Tibial artery (tissue), 4 donors: Measurements from ENCODE around the gene KATNBL1.
"Not testable (repeated sequence)": the region's sequence is repeated elsewhere in the genome, so short reads cannot be mapped to it uniquely, and the experiment has no call there.

Source experiments
- DNase-seq, 2 donors: peaks; one replicate each; pipeline ENCODE4 v3.0.0-alpha.2; 2019
- H3K27ac ChIP-seq, 2 donors: fragments of 200-600 bp; sonication (generic) in 1 of 2; 1 replicate in 1 of 2; 2 replicates in 1 of 2; pipeline ENCODE4 v1.5.1; 2018 to 2019; ENCODE audit warnings: mild to moderate bottlenecking in 1 of 2
- H3K27me3 ChIP-seq, 2 donors: fragments of 200-600 bp; sonication (generic) in 1 of 2; one replicate each; pipeline versions ENCODE4 v1.5.1 to v1.6.0; 2016 to 2019
- H3K36me3 ChIP-seq, 3 donors: fragments of 200-600 bp; sonication (generic) in 2 of 3; one replicate each; pipeline ENCODE4 v1.5.1; 2016 to 2019; ENCODE audit warnings: mild to moderate bottlenecking in 2 of 3
- H3K4me1 ChIP-seq, 4 donors: fragments of 200-600 bp; sonication (generic) in 2 of 4; 1 replicate in 3 of 4; 2 replicates in 1 of 4; pipeline ENCODE4 v1.5.1; 2016 to 2019
- H3K4me3 ChIP-seq, 2 donors: fragments of 200-600 bp; sonication (generic) in 1 of 2; 1 replicate in 1 of 2; 2 replicates in 1 of 2; pipeline ENCODE4 v1.5.1; 2018 to 2019; ENCODE audit warnings: mild to moderate bottlenecking in 2 of 2
- H3K9me3 ChIP-seq, 3 donors: fragments of 200-600 bp; sonication (generic) in 1 of 3; one replicate each; pipeline ENCODE4 v1.5.1; 2016 to 2019
- intact Hi-C: fragments of 100-400 bp; cut with DNase I; formaldehyde crosslinking; loops from one replicate; pipeline ENCODE4 v1.15.0; 2023; ENCODE audit warnings: low total_unique reads
- TF ChIP-seq, protein P1 (sequence below), 2 experiments: fragments of 200-600 bp in 1 of 2; fragments of 450-650 bp in 1 of 2; IDR thresholded peaks; one replicate each; pipeline ENCODE4 v1.5.1; 2017 to 2019; ENCODE audit warnings: antibody characterized with exemption in 2 of 2, mild to moderate bottlenecking in 1 of 2, moderate library complexity in 1 of 2

Gene KATNBL1

DNA sequence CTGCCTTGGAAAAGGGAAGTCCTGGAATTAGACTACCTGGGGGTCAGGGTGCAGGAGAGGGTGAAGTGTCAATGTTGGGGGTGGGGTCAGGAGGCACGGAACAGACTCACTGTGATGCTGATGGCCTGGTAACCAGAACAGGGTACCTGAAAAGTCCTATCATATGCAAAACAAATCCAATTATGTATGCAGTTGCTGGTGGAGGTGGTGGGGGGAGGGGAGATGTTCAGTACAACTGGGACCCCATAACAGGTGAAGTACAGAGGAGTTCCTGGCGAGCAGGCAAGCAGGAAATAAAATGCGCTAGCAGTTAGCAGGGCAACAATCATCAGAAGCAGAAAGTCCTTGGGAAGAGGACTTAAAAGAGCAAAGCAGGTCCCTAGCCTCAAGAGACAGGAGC is 4.2 kb upstream of the KATNBL1 start:
- Histone ChIP-seq H3K4me1 (peaks cover 0 to under 1% (median 0%) of the 10 kb centered on the region in 4 donors), H3K4me3 (no peak overlapping the region), H3K27me3 (no peaks in the 10 kb centered on the region), H3K9me3 (no peaks in the 10 kb centered on the region), H3K36me3 (no peaks in the 10 kb centered on the region), H3K27ac (no peak overlapping the region)
- TF ChIP-seq, protein P1, sequence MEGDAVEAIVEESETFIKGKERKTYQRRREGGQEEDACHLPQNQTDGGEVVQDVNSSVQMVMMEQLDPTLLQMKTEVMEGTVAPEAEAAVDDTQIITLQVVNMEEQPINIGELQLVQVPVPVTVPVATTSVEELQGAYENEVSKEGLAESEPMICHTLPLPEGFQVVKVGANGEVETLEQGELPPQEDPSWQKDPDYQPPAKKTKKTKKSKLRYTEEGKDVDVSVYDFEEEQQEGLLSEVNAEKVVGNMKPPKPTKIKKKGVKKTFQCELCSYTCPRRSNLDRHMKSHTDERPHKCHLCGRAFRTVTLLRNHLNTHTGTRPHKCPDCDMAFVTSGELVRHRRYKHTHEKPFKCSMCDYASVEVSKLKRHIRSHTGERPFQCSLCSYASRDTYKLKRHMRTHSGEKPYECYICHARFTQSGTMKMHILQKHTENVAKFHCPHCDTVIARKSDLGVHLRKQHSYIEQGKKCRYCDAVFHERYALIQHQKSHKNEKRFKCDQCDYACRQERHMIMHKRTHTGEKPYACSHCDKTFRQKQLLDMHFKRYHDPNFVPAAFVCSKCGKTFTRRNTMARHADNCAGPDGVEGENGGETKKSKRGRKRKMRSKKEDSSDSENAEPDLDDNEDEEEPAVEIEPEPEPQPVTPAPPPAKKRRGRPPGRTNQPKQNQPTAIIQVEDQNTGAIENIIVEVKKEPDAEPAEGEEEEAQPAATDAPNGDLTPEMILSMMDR (IDR thresholded peaks at IDR 0.05): no peak
- intact Hi-C loops: loop anchor here (5.0 kb wide), 1 partner anchor 152 kb away; no protein-coding TSS in a partner anchor
- no peak for DNase-seq

DNA sequence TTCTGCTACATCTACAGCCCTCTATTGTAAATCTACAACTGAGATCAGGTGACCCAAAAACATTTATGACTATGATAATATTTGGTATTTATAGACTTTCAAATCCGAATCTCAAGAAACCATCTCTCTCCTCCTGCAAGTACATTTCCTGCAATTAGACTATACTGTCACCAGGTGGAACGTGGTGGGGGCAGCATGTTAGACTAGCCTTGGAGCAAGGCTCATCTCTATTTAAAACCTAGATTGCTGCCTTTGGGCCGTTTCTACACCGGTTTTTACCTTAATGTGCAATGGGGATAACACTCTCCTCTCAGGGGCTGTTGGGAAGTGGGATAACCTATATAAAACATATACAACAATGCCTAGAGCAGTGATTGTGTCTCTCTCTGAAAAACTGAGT is 3.8 kb upstream of the KATNBL1 start:
- no peak overlapping the region for H3K27ac ChIP-seq
- intact Hi-C loops: loop anchor here (5.0 kb wide), 1 partner anchor 151 kb away; no protein-coding TSS in a partner anchor
- no peak overlapping the region for H3K4me3 ChIP-seq

DNA sequence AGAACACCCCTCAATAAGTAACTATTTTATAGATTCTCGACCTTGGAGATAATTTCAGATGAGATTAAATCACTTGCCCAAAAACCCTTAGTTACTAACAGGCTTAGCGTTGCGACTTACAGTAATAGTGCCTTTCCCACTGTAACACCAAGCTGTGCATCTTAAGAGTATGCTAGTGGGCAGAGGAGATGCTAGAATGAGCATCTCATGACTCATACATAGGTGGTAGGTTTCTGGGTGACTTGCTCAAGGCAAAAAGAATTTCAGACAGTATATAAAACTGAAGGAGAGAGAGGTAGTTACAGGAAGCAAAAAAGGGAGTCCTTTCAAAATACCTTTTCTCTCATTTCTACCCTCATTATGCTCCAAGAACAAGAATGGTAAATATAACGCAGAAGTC is 3.9 kb downstream of the KATNBL1 start:
- H3K27ac ChIP-seq: no peak overlapping the region
- H3K4me1 ChIP-seq: peaks cover 0 to 16% (median 8%) of the 10 kb centered on the region in 4 donors
- DNase-seq: no peak
- no peak overlapping the region for H3K4me3 ChIP-seq
- no peaks in the 10 kb centered on the region for H3K36me3 ChIP-seq
- TF ChIP-seq, protein P1 (IDR thresholded peaks at IDR 0.05): no peak
- intact Hi-C loops: no loop called here
- H3K9me3 ChIP-seq: no peaks in the 10 kb centered on the region
- no peaks in the 10 kb centered on the region for H3K27me3 ChIP-seq

More for the DNA sequence above, 3.8 kb upstream of the KATNBL1 start:
- no peaks in the 10 kb centered on the region for H3K27me3 ChIP-seq
- peaks cover 0 to 5% (median 2%) of the 10 kb centered on the region in 4 donors for H3K4me1 ChIP-seq
- H3K9me3 ChIP-seq: no peaks in the 10 kb centered on the region
- no peak for DNase-seq
- TF ChIP-seq, protein P1 (IDR thresholded peaks at IDR 0.05): no peak
- no peaks in the 10 kb centered on the region for H3K36me3 ChIP-seq

DNA sequence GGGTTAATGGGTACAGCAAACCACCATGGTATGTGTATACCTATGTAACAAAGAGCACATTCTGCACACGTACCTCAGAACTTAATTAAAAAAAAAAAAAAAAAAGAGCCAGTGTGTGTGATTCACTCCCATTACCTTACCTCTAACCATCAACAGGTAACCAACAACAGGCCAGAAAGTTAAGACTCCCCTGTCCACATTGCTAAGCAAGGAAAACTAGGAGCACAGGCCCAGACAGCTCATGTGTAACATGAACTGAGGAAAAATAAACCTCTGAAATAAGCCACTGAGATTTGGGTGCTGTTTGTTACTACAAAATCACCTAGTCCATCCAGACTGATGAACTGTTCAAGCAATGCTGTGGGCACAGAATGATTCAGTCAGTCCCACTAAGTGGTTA is 6.0 kb downstream of the KATNBL1 start:
- intact Hi-C loops: no loop called here
- Histone ChIP-seq H3K27me3 (no peaks in the 10 kb centered on the region), H3K9me3 (no peaks in the 10 kb centered on the region), H3K4me3 (no peak overlapping the region), H3K36me3 (peaks cover 0 to 6% (median 4%) of the 10 kb centered on the region in 3 donors), H3K27ac (no peak overlapping the region), H3K4me1 (peaks cover 0 to 14% (median 8%) of the 10 kb centered on the region in 4 donors)
- TF ChIP-seq, protein P1 (IDR thresholded peaks at IDR 0.05): no peak
- DNase-seq: no peak

DNA sequence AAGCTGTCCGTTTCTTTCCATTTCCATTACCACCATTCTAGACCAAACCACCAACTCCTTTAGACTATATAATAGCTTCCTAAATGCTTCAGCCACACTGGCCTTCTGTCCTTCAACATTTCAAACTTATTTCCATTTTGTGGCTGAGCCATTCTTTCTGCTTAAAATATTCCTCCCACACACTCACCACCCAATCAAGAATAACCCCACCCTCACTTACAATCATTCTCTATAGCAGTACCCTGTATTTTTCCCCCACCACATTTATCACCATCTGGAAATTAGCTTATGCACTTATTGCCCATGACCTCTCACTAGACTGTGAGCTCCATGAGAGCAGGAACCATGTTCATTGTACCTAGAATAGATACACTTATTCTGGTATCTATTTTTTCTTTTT is 6.6 kb downstream of the KATNBL1 start:
- H3K27ac ChIP-seq: no peak overlapping the region
- peaks cover 0 to 8% (median 4%) of the 10 kb centered on the region in 4 donors for H3K4me1 ChIP-seq
- no peak for DNase-seq
- no peak overlapping the region for H3K4me3 ChIP-seq
- TF ChIP-seq, protein P1 (IDR thresholded peaks at IDR 0.05): no peak
- intact Hi-C loops: no loop called here
- H3K27me3 ChIP-seq: no peaks in the 10 kb centered on the region
- no peaks in the 10 kb centered on the region for H3K9me3 ChIP-seq
- H3K36me3 ChIP-seq: peaks cover 0 to 8% (median 5%) of the 10 kb centered on the region in 3 donors

DNA sequence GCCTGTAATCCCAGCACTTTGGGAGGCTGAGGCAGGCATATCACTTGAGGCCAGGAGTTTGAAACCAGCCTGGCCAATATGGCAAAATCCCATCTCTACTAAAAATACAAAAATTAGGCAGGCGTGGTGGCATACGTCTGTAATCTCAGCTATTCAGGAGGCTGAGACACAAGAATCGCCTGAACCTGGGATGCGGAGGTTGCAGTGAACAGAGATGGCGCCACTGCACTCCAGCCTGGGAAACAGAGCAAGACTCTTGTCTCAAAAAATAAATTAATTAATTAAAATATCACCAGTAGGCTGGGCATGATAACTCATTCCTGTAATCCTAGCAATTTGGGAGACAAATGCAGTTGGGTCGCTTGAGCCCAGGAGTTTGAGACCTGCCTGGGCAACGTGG is 16.6 kb downstream of the KATNBL1 start:
- H3K9me3 ChIP-seq, H3K36me3 ChIP-seq, H3K27ac ChIP-seq, DNase-seq, H3K27me3 ChIP-seq, H3K4me3 ChIP-seq, H3K4me1 ChIP-seq, intact Hi-C loops: not testable (repeated sequence)
